CD4-positive, alpha-beta T cell treated with Interleukin-1 beta for 1 hour (primary cell): Measurements from ENCODE around the gene NAT10.

ENCODE experiments used
- DNase-seq, 2 donors: peaks; one replicate each; pipeline ENCODE4 v3.0.0-alpha.2; 2020 to 2022

The NAT10 gene

DNA sequence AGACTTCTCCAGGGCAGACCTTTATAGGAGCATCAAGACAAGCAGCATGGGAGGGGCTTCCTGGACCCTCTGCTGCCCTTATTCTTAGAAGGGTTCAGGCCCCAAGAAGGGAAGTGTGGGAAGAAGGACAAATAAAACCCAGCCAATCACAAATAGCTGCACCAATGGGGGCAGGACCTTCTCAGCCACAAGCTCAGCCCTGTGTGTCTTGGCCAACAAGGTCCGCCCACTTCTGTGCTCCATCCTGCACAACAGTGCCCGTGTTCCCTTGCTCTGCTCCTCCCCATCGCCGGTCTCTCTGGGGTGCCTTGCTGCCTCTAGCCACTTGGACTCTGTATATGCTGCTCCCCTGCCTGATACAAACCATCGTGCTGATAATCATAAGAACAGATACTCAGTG, 86.1 kb downstream of the NAT10 start:
- DNase-seq = no peak

DNA sequence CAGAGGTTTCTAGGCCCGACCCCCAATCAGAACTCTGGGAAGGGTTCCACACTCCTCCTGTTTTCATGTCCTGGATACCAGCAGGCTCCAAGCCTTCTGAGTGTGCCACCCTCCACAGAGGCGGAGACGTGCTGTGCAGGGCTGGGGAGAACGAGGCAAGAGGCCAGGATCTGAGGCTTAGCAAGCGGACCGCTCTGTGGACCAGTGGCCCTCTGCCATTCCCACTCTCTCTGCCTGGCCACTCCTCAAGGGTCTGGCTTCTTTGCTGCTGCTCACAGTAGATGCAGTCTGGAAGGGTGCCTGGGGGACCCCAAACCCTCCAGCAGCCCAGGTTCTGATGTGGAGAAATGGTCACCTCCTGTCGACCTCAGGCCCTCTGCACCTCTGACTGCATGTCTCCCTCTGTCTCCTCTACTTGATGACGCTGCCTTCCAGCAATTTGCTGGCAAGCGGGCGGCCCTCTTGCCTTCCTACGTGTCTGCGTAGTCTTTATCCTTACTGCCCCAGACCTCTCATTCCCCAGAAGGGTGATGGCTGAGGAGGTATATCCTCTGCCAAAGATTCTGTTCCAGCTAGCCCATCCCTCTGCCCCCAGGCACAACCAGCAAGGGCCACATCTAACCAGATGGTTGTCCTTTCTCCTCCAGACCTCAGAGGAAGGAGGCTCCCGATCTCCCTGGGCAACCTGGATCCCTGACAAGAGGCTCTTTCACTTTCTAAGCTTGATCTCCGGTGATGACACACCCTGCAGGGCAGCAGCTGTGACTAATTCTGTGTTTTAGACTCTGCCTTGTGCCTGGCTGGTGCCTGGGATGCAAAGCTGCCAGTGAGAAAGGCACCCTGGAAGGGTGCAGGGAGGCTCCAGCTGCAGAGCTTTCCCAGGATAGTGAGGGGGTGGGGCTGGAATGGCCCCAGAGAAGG, 87.3 kb downstream of the NAT10 start:
- DNase-seq = no peak

DNA sequence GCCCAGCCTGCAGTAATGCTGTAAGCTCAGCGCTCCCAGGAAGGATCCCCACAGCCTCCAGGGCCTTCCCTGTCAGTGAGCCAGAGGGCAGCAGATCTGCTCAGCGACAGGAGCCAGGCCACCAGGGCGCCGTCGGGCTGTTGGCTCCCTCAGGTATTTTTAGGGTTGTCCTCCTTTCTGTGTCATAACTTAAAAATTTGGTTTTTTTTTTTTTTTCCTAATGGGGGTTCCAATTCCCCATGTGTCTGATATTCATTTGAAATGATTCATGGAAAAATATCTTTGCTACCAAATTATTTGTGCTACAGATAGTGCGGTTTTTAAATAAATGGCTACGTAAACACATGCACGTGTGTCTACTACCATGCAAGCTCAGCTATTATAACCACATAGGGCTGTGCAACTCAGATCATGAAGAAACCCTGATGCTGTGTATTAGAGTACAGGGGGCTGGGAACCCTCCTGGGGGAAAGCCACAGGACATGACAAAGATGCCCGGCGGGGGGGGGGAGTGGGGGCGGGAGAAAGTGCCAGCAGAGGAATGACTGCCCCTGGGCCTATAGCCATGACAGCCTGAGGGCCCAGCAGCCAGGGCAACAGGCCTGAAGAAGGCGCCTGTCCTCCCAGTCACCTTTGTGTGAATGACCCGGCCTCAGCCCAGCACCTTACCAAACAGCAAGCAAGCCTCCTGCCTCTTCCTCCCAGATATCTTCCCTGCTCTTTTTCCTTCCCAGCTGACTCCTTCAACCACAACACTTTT, 89.3 kb downstream of the NAT10 start:
- no peak for DNase-seq
